Activated T-cell treated with anti-CD3 and anti-CD28 coated beads, Interleukin-2, amount 50 U/mL, for 72 hours (primary cell): ENCODE data around the gene NOMO2. TPM values are rescaled to one million over a fixed set of nuclear protein-coding genes. Genes with fewer than 3 reads are reported as not detected.
"Not testable (repeated sequence)": the region's sequence is repeated elsewhere in the genome, so short reads cannot be mapped to it uniquely, and the experiment has no call there.

ENCODE experiments used
- ATAC-seq, 2 donors: fragments of 150-1000 bp; cut with Tn5 transposase; replicated peaks in 1 of 2; 2 replicates each; pipeline ENCODE4 v1.10.0; 2021; ENCODE audit warnings: moderate library complexity in 2 of 2, mild to moderate bottlenecking in 1 of 2
- DNase-seq, 2 donors: peaks; one replicate each; pipeline ENCODE4 v3.0.0; 2021 to 2022; ENCODE audit warnings: mixed read lengths in 1 of 2
- H3K27ac Mint-ChIP-seq: one replicate; pipeline ENCODE4 v1.8.0; 2022; ENCODE audit warnings: mild to moderate bottlenecking, moderate library complexity, mixed read lengths
- H3K27me3 Mint-ChIP-seq: one replicate; pipeline ENCODE4 v1.8.0; 2022; ENCODE audit warnings: low read depth, mixed read lengths
- H3K36me3 Mint-ChIP-seq, 2 donors: one replicate each; pipeline ENCODE4 v1.8.0; 2022; ENCODE audit warnings: mixed read lengths in 2 of 2, mild to moderate bottlenecking in 1 of 2; ENCODE audit not compliant: insufficient read depth in 2 of 2
- H3K4me1 Mint-ChIP-seq: one replicate; pipeline ENCODE4 v1.8.0; 2022; ENCODE audit warnings: low read depth, mixed read lengths
- H3K4me3 Mint-ChIP-seq, 2 donors: one replicate each; pipeline ENCODE4 v1.8.0; 2022; ENCODE audit warnings: mild to moderate bottlenecking in 2 of 2, mixed read lengths in 2 of 2, moderate library complexity in 2 of 2
- H3K9me3 Mint-ChIP-seq, 2 donors: one replicate each; pipeline ENCODE4 v1.8.0; 2022; ENCODE audit warnings: mixed read lengths in 2 of 2
- total RNA-seq, 2 donors: library from RNA; stranded (reverse); gene quantifications; one replicate each; pipeline ENCODE4 v1.2.3, GENCODE V29; 2022

NOMO2 gene
- total RNA-seq, 2 donors from 2014 or later: 79.1 to 93.7 TPM

- not testable (repeated sequence) for DNase-seq, H3K36me3 Mint-ChIP-seq, H3K9me3 Mint-ChIP-seq, H3K4me1 Mint-ChIP-seq, H3K27me3 Mint-ChIP-seq, H3K4me3 Mint-ChIP-seq, H3K27ac Mint-ChIP-seq
- ATAC-seq: peak; percentile 45 to 50
Measured at GRCh38 chr16:18570529-18571306, 8.8 kb upstream of the NOMO2 start.

GRCh38 chr16:18560416-18561220 is 1.3 kb downstream of the NOMO2 start:
- H3K27ac Mint-ChIP-seq, H3K27me3 Mint-ChIP-seq, H3K36me3 Mint-ChIP-seq, ATAC-seq, H3K9me3 Mint-ChIP-seq: not testable (repeated sequence)
- peak in 1 of 2 donors; percentile 5 for DNase-seq
- Mint-ChIP-seq H3K4me1 (peaks cover 18% of the 10 kb centered on the region), H3K4me3 (peak overlapping the region; percentile 70 to 84)

GRCh38 chr16:18553671-18554070 is 8.2 kb downstream of the NOMO2 start:
- H3K36me3 Mint-ChIP-seq, H3K9me3 Mint-ChIP-seq, DNase-seq, H3K27ac Mint-ChIP-seq, H3K4me3 Mint-ChIP-seq, H3K4me1 Mint-ChIP-seq, ATAC-seq, H3K27me3 Mint-ChIP-seq: not testable (repeated sequence)

DNA sequence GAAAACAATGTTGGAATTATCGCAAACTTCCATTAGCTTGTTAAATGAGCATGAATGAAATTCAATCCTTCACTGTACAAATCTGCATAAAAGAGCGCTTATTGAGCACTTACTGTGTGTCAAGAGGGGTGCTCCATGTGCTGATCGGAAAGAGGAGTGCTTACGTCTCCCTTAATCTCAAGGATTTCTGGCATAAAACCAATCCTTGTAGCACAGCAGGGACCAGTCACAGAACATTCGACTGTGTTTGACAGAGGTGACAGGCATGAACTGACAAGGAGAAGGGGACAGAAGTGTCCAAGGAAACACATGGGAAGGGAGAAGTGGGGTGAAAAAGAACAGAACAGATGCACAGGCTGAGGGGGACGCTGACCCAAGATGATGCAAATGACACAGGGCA is 14.5 kb downstream of the NOMO2 start:
- not testable (repeated sequence) for H3K27ac Mint-ChIP-seq, H3K27me3 Mint-ChIP-seq, DNase-seq

DNA sequence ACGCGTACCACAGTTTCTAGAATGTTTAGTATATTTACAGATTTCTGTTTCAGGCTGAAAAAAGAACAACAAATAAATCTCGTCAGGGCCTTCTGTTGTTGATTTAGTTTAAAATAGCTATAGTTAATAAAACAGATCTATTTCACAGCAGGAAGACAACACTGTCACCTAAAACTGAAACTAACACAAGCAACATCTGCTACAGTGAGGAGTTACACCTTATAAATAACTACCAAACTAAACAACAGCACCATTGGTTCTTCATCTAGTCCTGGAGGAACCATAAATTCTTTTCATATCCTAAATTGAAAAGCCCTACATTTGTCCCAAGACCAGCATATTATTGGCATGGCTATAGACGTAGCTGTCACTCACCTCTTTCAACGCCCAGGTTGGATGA is 15.0 kb downstream of the NOMO2 start:
- H3K4me3 Mint-ChIP-seq, ATAC-seq, H3K36me3 Mint-ChIP-seq, H3K27ac Mint-ChIP-seq, DNase-seq, H3K9me3 Mint-ChIP-seq, H3K4me1 Mint-ChIP-seq, H3K27me3 Mint-ChIP-seq: not testable (repeated sequence)

More for the DNA sequence above, 14.5 kb downstream of the NOMO2 start:
- not testable (repeated sequence) for H3K4me1 Mint-ChIP-seq, H3K9me3 Mint-ChIP-seq, H3K4me3 Mint-ChIP-seq, H3K36me3 Mint-ChIP-seq, ATAC-seq

DNA sequence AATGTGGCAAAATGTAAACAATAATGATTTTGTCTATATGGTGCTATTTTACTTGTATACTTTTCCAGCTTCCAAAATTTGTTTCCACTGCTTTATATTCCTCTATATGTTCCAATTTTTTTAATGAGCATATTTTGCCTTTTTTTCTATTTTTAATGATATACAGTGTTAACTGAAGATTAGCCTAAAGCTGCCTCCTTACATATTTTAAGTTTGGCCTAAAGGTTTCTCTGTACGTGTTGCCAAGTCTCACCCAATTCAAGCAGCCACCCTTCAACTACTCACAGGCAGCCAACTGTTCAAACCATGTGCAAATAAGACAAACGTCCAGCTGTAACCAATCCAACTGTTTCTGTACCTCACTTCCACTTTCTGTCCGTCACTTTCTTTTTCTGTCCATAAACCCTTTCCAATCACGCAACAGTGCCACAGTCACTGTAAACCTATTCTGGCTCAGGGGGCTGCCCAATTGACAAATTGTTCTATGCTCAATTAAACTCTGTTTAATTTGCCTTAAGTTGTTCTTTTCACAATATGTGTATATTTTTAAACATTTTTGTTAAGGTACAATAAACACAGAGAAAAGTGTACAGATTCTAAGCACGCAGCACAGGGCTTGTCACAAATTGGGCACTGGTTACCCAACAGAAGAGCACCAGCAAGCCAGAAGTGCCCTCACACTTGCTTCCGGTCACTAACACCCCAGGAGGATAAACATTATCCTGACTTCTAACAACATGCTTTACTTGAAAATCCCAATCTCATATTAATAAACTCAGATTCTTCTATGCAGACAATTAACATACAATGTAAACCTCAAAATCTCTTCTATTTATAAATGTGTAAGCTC is 17.4 kb downstream of the NOMO2 start:
- not testable (repeated sequence) for ATAC-seq, H3K27me3 Mint-ChIP-seq, H3K9me3 Mint-ChIP-seq, H3K36me3 Mint-ChIP-seq, H3K27ac Mint-ChIP-seq, H3K4me3 Mint-ChIP-seq, DNase-seq, H3K4me1 Mint-ChIP-seq

GRCh38 chr16:18541912-18542311 is 20.0 kb downstream of the NOMO2 start:
- H3K27ac Mint-ChIP-seq, H3K9me3 Mint-ChIP-seq, H3K27me3 Mint-ChIP-seq, DNase-seq, H3K36me3 Mint-ChIP-seq, ATAC-seq, H3K4me3 Mint-ChIP-seq, H3K4me1 Mint-ChIP-seq: not testable (repeated sequence)

DNA sequence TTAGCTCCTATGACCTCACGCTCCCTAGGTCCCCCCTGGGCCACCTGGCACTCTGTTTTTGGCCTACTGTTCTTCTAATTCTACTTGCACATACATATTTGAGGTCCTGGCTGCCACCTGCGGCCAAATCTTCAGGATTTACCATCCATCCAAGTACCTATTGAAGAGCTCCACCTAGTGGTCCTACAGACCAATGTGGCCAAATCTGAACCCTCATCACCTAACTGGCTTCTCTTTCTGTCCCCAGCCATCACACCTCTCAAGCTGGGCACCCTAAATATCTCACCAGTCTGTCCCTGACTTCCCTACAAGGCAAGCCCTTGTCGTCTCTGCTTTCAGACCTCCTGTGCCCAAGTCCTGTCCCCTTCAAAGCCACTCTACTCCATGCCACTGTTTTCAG is 24.9 kb downstream of the NOMO2 start:
- H3K27ac Mint-ChIP-seq, H3K4me1 Mint-ChIP-seq, H3K4me3 Mint-ChIP-seq, H3K9me3 Mint-ChIP-seq, ATAC-seq, H3K27me3 Mint-ChIP-seq, H3K36me3 Mint-ChIP-seq: not testable (repeated sequence)
- DNase-seq: peak in 1 of 2 donors; percentile 1

- H3K27ac Mint-ChIP-seq, DNase-seq, H3K4me3 Mint-ChIP-seq, H3K36me3 Mint-ChIP-seq, H3K27me3 Mint-ChIP-seq, H3K4me1 Mint-ChIP-seq, H3K9me3 Mint-ChIP-seq, ATAC-seq: not testable (repeated sequence)
Measured at GRCh38 chr16:18535519-18536168, 26.3 kb downstream of the NOMO2 start.

DNA sequence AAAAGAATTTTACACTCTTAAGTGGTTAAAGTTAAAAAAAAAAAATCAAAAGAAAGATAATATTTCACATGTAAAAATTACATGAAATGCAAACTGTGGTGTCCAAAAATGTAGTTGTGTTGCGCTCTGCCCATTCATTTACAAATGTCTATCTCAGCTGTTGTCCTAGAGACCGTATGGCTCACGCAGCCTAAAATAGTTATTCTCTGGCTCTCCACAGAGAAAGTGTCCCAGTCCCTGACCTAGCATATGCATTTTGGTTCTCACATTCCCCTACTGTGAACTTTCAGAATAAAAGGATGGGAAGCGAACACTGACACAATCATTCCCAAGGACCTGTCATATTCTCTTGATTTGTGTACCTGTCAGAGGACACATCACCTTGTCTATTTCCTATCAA is 27.6 kb downstream of the NOMO2 start:
- not testable (repeated sequence) for H3K4me1 Mint-ChIP-seq, DNase-seq, H3K4me3 Mint-ChIP-seq, H3K36me3 Mint-ChIP-seq, H3K27ac Mint-ChIP-seq, H3K9me3 Mint-ChIP-seq, H3K27me3 Mint-ChIP-seq, ATAC-seq

DNA sequence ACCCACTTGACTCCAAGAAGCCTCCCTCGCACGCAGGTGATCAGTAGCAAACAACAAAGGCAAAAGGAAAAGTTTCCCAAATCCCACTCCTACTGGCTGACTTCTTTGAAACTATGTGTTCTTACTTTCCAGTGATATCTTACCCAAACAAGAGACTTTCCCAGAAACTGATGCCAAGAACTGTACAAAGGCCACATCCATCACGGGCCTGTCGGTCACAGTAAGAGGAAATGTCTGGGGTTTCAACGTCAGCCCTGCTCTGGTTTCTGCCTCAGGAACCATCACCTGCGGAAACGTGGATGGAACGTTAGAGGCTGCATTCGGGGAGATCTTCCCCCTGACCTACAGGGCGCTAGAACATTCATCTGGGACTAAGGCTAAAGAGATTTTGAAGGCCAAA is 30.6 kb downstream of the NOMO2 start:
- not testable (repeated sequence) for ATAC-seq, H3K36me3 Mint-ChIP-seq, H3K9me3 Mint-ChIP-seq, H3K27me3 Mint-ChIP-seq, DNase-seq, H3K27ac Mint-ChIP-seq, H3K4me1 Mint-ChIP-seq, H3K4me3 Mint-ChIP-seq

DNA sequence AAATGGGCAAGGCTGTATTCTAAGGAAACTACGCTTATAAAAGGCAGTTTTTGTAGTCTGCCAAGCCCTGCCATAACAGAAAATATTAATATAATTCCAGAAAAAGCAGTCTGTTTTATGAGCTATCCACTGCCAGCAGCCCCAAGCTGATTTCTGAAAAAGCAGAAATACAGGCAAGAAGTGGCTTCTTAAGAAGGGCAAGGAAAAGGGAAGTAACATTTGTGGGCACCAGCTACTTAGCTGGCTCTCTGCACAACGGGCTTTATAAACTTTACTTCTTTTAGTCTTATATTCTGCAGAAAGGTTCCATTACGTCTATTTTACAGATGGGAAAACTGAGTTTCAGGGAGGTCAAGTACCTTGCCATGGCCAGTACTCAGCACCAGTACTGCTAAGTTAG is 31.6 kb downstream of the NOMO2 start:
- not testable (repeated sequence) for DNase-seq, ATAC-seq, H3K36me3 Mint-ChIP-seq, H3K4me3 Mint-ChIP-seq, H3K4me1 Mint-ChIP-seq, H3K27ac Mint-ChIP-seq, H3K27me3 Mint-ChIP-seq, H3K9me3 Mint-ChIP-seq
